Panc1 (cell line): Measurements from ENCODE around the gene DYNC1H1. TPM values are rescaled to one million over a fixed set of nuclear protein-coding genes. Genes with fewer than 3 reads are reported as not detected.

Experiments
- ATAC-seq: fragments of 200-7000 bp; cut with Tn5 transposase; 2 replicates; pipeline ENCODE4 v1.9.1; 2020; ENCODE audit warnings: mild to moderate bottlenecking, moderate library complexity
- BruUV-seq: library from RNA; stranded (reverse); fragments of 400-500 nt; replicated peaks from 2 replicates; lab custom pipeline; 2021; lab: Mats Ljungman, UMichigan
- CTCF ChIA-PET: fragments of 300-600 bp; sonication (Branson Sonifier 250); formaldehyde crosslinking; loops from one replicate; lab custom pipeline; 2022; ENCODE audit warnings: antibody characterized with exemption; lab: Charles Lee
- POLR2A ChIA-PET: fragments of 300-600 bp; sonication (Branson Sonifier 250); formaldehyde crosslinking; loops from one replicate; lab custom pipeline; 2022; ENCODE audit warnings: antibody characterized with exemption; lab: Charles Lee
- DNase-seq: peaks from one replicate; pipeline ENCODE4 v3.0.0-alpha.2; 2010; ENCODE audit warnings: low read depth, low spot score
- H3K27ac ChIP-seq: 2 replicates; pipeline ENCODE4 v1.5.1; 2011; ENCODE audit warnings: mild to moderate bottlenecking, low read length, inconsistent platforms
- H3K27me3 ChIP-seq: fragments of 200-500 bp; sonication (Bioruptor generic); 2 replicates; pipeline ENCODE4 v1.6.0; 2014; ENCODE audit warnings: low read length, inconsistent platforms; ENCODE audit not compliant: control insufficient read depth, insufficient read depth
- H3K36me3 ChIP-seq: fragments of 200-500 bp; sonication (Bioruptor generic); 2 replicates; pipeline ENCODE4 v1.5.1; 2014; ENCODE audit warnings: inconsistent platforms, mild to moderate bottlenecking, low read length, moderate library complexity; ENCODE audit not compliant: control insufficient read depth, insufficient read depth
- H3K4me1 ChIP-seq: 2 replicates; pipeline ENCODE4 v1.5.1; 2011; ENCODE audit warnings: inconsistent platforms, mild to moderate bottlenecking, low read length, moderate library complexity; ENCODE audit not compliant: control insufficient read depth, insufficient read depth
- H3K4me3 ChIP-seq, 2 experiments: 2 replicates each; pipeline ENCODE4 v1.5.1; 2011 to 2012; ENCODE audit warnings: low read depth in 2 of 2, low read length in 2 of 2, mild to moderate bottlenecking in 2 of 2, inconsistent platforms in 1 of 2, moderate library complexity in 1 of 2
- H3K9me3 ChIP-seq: fragments of 200-500 bp; sonication (Bioruptor generic); 2 replicates; pipeline ENCODE4 v1.5.1; 2014; ENCODE audit warnings: low read depth, mild to moderate bottlenecking, inconsistent platforms, low read length, moderate library complexity; ENCODE audit not compliant: control insufficient read depth, insufficient read depth
- POLR2AphosphoS5 ChIP-seq: IDR thresholded peaks from 2 replicates; pipeline ENCODE4 v1.6.1; 2012; ENCODE audit warnings: mild to moderate bottlenecking, low read depth, low read length, moderate library complexity
- REST ChIP-seq, 2 experiments: IDR thresholded peaks; 2 replicates each; pipeline ENCODE4 v1.6.1; 2011 to 2012; ENCODE audit warnings: low read depth in 2 of 2, control low read depth in 1 of 2, low read length in 1 of 2, mild to moderate bottlenecking in 1 of 2, moderate library complexity in 1 of 2; ENCODE audit not compliant: insufficient read depth in 1 of 2
- SIN3A ChIP-seq: IDR thresholded peaks from 2 replicates; pipeline ENCODE4 v1.6.1; 2012; ENCODE audit warnings: low read depth, mild to moderate bottlenecking, low read length, moderate library complexity, borderline replicate concordance; ENCODE audit not compliant: insufficient read depth
- TCF7L2 ChIP-seq: IDR thresholded peaks from 2 replicates; pipeline ENCODE4 v1.6.1; 2011; ENCODE audit warnings: mild to moderate bottlenecking, low read depth, low read length, inconsistent platforms
- in situ Hi-C: cut with HindIII; loops from 2 replicates; pipeline ENCODE4 v1.10.0; 2016; ENCODE audit warnings: low sequenced_read_pairs, low pct_unique_long_range_greater_than_20kb
- intact Hi-C: fragments of 100-400 bp; cut with micrococcal nuclease; formaldehyde crosslinking; loops from one replicate; pipeline ENCODE4 v1.10.0; 2022; ENCODE audit not compliant: unreplicated experiment
- total RNA-seq: library from RNA; stranded (reverse); gene quantifications from one replicate; pipeline ENCODE4 v1.2.1, GENCODE V29; 2021; ENCODE audit not compliant: unreplicated experiment
- TF ChIP-seq, protein P1 (sequence below): fragments of 450-650 bp; IDR thresholded peaks from 2 replicates; pipeline ENCODE4 v1.5.1; 2017; ENCODE audit warnings: mild to moderate bottlenecking

DYNC1H1 gene
- total RNA-seq, 1 experiment from 2014 or later: 382 TPM

DNA sequence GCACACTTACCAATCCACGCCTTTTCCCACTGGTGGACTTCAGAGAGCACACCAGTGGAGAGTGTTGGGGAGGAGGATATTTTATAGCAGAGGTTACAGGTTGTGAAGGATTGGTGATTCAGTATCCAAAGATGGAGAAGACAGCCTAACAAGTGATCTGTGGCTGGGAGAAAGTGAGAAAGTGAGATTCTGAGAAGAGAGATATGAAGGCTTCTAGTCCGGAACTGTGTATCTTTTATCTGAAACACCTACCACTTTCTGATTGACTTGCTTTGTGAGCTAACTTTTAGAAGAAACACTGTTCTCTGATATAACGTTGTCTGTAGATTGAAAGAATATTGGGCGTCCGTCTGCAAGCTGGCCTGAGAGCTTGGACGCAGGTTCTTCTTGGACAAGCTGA, 24.0 kb downstream of the DYNC1H1 start:
- Histone ChIP-seq H3K36me3 (peaks cover 22% of the 10 kb centered on the region), H3K27ac (no peak overlapping the region), H3K4me3 (no peak overlapping the region), H3K9me3 (no peaks in the 10 kb centered on the region), H3K27me3 (no peaks in the 10 kb centered on the region), H3K4me1 (no peaks in the 10 kb centered on the region)
- ATAC-seq (no peak), DNase-seq (no peak)
- intact Hi-C loops (no loop called here), in situ Hi-C loops (no loop called here)
- CTCF ChIA-PET: no interaction called here
- BruUV-seq: no TSS peak
- POLR2A ChIA-PET: no interaction called here
- no peak for TF ChIP-seq SIN3A
- no peak for TF ChIP-seq REST (IDR thresholded peaks at IDR 0.05; ENCODE audit: insufficient read depth in 1 of 2, low read depth in 2 of 2, low read length in 1 of 2)
- TF ChIP-seq TCF7L2: no peak
- TF ChIP-seq, protein P1, sequence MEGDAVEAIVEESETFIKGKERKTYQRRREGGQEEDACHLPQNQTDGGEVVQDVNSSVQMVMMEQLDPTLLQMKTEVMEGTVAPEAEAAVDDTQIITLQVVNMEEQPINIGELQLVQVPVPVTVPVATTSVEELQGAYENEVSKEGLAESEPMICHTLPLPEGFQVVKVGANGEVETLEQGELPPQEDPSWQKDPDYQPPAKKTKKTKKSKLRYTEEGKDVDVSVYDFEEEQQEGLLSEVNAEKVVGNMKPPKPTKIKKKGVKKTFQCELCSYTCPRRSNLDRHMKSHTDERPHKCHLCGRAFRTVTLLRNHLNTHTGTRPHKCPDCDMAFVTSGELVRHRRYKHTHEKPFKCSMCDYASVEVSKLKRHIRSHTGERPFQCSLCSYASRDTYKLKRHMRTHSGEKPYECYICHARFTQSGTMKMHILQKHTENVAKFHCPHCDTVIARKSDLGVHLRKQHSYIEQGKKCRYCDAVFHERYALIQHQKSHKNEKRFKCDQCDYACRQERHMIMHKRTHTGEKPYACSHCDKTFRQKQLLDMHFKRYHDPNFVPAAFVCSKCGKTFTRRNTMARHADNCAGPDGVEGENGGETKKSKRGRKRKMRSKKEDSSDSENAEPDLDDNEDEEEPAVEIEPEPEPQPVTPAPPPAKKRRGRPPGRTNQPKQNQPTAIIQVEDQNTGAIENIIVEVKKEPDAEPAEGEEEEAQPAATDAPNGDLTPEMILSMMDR: no peak
- TF ChIP-seq POLR2AphosphoS5: no peak

DNA sequence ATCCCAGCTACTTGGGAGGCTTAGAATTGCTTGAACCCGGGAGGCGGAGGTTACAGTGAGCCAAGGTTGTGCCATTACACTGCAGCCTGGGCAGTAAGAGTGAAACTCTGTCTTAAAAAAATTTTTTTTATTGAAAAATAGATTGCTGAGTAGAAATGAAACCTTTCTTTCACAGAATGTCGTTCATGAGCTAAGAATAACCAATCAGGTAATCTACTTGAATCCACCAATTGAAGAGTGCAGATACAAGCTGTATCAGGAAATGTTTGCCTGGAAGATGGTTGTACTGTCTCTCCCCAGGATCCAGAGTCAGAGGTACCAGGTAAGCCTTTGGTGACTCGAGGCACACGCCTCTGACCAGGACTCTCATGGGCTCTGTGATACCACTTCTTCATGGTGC, 27.0 kb downstream of the DYNC1H1 start:
- no peak overlapping the region for H3K27ac ChIP-seq
- POLR2A ChIA-PET: no interaction called here
- no peak for DNase-seq
- CTCF ChIA-PET: no interaction called here
- no peaks in the 10 kb centered on the region for H3K27me3 ChIP-seq
- no peak overlapping the region for H3K4me3 ChIP-seq
- in situ Hi-C loops: no loop called here
- H3K4me1 ChIP-seq: no peaks in the 10 kb centered on the region
- ATAC-seq: no peak
- intact Hi-C loops: no loop called here
- no peaks in the 10 kb centered on the region for H3K9me3 ChIP-seq
- no TSS peak for BruUV-seq
- peaks cover 33% of the 10 kb centered on the region for H3K36me3 ChIP-seq
- TF ChIP-seq POLR2AphosphoS5: no peak

DNA sequence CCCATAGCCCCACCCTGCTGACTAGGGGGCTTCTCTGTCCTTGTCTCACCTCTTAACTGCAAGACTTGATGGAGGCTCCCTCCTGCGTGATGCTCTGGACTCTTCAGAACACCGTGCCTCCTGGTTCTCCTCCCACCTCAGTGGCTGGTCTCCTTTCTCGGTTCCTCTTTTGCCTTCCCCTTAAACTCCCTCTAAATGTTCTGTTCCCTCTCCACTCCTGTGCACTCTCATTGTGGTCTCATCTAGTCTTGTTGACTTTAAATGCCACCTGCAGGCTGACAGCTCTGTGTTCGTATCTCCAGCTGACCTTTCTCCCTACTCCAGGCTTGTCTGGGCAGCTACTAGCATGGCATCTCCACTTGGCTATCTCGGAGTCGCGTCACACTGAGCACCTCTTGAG, 28.3 kb downstream of the DYNC1H1 start:
- in situ Hi-C loops (no loop called here), intact Hi-C loops (no loop called here)
- TF ChIP-seq, protein P1: no peak
- TF ChIP-seq SIN3A (no peak), POLR2AphosphoS5 (no peak), TCF7L2 (no peak), REST (IDR thresholded peaks at IDR 0.05; ENCODE audit: insufficient read depth in 1 of 2, low read depth in 2 of 2, low read length in 1 of 2) (no peak)
- POLR2A ChIA-PET: no interaction called here
- Histone ChIP-seq H3K36me3 (peaks cover 26% of the 10 kb centered on the region), H3K9me3 (no peaks in the 10 kb centered on the region), H3K4me1 (no peaks in the 10 kb centered on the region), H3K4me3 (no peak overlapping the region), H3K27ac (no peak overlapping the region), H3K27me3 (no peaks in the 10 kb centered on the region)
- CTCF ChIA-PET: no interaction called here
- BruUV-seq: no TSS peak
- no peak for ATAC-seq
- no peak for DNase-seq
